Activated CD4-positive, CD25-positive, alpha-beta regulatory T cell treated with anti-CD3 and anti-CD28 coated beads, Interleukin-2, amount 50 U/mL, for 72 hours (primary cell): ENCODE results near the gene ZGLP1.
A peak's percentile ranks its signal among the peaks of the same experiment; 100 is the strongest.
"Not testable (repeated sequence)": the region's sequence is repeated elsewhere in the genome, so short reads cannot be mapped to it uniquely, and the experiment has no call there.

Source experiments
- DNase-seq: peaks from one replicate; pipeline ENCODE4 v3.0.0; 2021

ZGLP1 gene

DNA sequence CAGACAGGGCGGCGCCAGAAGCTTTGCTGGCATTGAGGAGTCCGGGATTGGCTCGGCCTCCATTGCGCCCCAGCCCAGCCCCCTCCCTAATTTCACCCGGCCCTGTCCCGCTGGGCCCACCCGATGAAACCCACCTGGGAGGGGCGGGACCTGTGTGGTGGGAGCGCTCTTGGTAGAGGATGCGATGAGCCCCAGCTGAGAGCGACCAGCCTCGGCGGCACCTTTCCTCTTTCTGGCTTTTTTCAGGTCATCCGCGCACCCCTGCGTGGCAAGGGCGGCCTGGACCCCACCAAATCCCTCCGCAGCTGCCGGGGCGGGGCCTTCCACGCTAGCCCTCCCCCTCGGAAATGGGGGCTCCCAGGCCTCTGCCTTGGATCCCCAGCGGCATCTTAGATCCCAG is at the start of gene ZGLP1:
TSS of gene ZGLP1 (minus strand) at position 393 of the 400 bp plus-strand sequence.
- DNase-seq, result no peak

DNA sequence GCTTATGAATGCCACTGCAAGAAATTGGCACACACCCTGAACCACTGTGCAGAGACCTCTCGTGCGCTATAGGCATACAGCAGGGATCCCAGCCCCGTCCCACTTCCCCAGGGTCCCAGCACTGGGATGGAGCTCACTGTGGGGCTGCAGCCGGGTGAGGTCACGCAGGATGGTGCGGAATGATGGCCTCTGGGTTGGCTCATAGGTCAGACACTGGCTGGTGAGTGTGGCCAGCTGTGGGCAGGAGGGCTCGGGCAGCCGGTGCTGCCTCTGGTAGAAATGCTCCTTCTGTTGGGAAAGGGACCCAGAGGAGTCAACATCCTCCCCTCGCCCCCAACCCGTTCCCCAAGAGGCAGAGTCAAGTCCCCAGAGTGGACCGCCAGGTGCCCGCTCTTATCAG is 46.8 kb upstream of the ZGLP1 start:
- no peak for DNase-seq

DNA sequence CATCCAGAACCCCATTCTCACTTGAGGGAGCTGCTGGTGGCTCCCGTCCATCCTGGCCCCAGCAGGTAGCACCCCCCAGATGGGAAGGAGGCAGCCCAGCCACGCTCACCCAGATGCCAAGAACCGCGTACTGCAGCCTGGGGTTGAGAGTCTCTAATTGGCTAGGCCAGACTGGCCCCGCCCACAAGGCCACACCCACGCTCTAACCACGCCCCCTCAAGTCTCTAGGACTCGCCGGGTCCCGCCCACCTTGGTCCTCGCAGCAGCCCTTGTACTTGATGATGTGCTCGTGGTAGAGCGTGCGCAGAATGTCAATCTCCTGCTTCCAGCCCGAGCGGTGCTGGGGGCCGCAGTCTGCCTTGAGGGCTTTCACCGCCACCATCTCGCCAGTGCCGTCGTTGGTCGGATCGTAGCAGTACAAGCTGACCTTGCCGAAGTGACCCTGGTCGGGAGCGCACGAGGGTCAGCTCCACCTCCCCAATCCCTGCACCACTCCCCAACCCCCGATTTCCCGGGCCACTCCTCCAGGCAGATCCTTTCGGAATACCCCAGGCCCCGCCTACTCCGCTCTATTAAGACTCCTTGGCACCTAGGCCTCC is 44.3 kb upstream of the ZGLP1 start:
- peak; percentile 69 for DNase-seq

DNA sequence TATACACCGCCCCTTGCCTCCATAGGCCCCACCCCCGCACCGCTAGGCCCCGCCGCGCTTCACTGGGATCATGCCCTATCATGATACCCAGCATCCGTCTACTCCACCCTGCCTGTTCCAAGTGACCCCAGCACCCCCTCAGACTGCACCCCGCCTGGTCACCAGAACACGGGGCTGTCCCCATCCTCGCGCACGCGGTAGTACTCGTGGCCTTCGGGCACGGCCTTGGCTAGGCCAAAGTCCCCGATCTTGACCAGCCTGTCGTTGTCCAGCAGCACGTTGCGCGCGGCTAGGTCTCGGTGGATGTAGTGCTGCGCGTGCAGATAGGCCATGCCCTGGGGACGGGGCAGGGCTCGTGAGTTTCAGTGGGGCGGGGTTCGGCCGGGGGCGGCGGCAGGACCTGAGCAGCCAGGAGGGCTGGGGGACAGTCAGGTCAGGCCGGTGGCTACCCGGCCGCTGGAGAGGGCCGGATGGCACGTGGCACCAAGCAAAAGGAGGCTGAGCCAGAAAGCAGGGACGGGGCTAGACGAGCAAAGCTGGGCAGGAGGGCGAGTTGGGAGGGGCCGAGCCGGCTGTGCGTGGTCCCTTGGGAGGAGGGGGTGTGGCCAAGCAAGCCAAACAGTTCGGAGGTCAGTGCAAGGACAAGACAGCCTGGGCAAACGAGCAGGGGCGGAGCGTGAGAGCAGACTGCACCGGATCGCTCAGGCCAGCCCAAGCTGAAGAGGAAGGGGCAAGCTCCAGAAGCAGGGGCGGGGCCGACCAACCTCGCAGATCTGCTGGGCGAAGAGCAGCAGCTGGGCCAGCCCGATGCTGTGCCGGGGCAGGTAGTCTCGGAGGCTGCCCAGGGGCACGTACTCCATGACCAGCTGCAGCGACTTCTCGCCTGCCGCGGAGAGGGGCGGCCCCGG is 43.4 kb upstream of the ZGLP1 start:
- DNase-seq, result no peak

DNA sequence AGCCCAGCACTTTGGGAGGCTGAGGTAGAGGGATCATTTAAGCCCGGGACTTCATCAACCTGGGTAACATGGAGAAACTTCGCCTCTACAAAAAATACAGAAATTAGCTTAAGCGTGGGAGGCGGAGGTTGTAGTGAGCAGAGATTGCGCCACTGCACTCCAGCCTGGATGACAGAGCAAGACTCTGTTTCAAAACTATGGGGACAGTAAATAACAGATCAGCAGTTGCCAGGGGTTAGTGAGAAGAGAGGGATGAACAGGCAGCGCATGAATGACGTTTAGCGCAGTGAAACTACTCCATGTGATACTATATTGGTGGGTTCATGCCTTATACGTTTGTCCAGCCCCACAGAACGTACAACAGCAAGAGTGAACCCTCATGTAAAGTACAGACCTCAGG is 36.9 kb upstream of the ZGLP1 start:
- DNase-seq, result no peak

DNA sequence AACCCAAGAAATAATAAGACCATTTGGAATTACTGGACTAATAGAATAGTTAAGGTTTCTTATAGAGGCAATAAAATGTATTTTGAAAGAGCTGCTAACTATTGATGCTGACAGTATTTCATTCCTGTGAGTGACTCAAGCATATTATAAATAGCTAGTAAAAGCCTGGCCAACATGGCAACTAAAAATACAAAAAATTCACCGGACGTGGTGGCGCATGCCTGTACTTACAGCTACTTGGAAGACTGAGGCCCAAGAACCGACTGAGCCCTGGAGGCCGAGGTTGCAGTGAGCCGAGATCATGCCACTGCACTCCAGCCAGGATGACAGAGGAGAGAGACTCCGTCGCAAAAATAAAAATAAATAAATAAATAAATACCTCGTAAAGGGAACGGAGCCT is 35.2 kb upstream of the ZGLP1 start:
- DNase-seq, result no peak

DNA sequence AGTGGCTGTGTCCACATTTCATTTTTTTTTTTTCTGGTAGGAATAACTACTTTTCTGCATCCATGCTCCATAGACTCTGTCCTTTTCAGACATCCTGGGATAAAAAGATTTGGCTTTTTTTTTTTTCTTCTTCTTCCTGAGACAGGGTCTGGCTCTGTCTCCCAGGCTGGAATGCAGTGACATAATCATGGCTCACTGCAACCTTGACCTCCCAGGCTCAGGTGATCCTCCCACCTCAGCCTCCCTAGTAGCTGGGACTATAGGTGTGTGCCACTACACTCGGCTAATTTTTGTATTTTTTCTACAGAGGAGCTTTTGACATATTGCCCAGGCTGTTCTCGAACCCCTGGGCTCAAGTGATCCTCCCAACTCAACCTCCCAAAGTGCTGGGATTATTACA is 33.9 kb upstream of the ZGLP1 start:
- DNase-seq, result no peak

DNA sequence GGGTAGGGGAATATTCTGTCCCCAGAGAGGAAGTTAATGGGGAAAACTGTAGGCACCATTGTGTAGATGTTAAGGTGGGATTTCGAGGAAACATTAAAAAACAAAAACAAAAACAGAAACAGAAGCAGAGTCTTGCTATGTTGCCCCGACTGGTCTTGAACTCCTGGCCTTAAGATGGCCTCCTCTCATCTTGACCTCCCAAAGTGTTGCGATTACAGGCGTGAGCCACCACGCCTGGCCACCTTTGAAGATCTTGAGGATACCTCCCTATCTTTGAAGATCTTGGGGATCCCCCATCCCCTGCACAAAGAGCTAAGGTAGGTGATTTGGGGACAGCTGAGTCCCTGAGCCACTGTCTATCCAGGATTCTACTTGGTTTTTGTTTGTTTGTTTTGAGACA is 30.4 kb upstream of the ZGLP1 start:
- DNase-seq, result no peak

DNA sequence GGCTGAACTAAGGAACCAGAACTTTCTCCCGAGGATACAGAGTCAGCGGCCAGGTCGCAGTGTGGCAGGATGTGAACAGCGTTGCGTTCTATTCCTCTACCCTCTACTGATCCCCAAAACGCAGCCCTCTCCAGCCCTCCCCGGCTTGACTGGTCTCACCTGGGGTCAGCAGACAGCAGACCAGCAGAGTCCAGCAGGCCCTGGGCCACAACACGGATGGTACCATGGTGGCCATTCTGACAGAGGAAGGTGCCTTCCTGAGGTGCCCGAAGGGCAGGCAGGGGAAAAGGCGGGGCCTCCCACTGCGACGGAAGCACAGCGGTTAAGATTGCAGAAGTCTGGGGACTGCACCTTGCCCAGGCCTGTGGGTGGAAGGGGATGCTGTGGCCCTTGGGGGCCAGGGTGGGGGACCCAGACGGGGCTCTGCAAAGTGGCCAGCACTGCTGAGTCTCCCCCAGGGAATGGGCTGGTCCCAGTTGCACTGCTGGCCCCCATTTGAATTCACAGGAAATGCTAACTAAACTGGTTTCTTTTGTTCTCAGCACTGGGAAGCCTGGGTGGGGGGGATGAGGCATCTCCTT is 29.9 kb upstream of the ZGLP1 start, which contains the start of gene ICAM3:
TSS of gene ICAM3 (minus strand) at position 245 of the 581 bp plus-strand sequence. CDS start at position 235, 10 bp downstream.
- DNase-seq, result peak; percentile 77

DNA sequence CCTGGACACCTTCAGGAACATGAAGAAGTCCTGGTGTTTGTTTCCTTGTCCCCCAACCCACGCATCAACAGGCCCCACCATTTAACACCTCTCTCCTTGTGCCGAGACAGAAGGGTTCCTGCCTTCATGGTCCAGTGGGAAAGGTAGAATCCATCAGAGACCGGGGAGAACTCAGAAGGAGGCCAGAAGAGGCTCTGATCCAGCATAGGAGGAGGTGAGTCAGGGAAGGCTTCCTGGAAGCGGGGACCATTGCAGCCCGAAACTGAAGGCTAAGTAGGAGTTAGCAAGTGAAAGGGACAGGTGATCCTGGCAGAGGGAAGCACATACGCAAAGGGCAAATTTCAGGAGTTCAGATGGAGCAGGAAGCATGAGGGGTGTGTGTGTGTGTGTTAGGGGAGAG is 29.3 kb upstream of the ZGLP1 start:
- DNase-seq, result no peak

DNA sequence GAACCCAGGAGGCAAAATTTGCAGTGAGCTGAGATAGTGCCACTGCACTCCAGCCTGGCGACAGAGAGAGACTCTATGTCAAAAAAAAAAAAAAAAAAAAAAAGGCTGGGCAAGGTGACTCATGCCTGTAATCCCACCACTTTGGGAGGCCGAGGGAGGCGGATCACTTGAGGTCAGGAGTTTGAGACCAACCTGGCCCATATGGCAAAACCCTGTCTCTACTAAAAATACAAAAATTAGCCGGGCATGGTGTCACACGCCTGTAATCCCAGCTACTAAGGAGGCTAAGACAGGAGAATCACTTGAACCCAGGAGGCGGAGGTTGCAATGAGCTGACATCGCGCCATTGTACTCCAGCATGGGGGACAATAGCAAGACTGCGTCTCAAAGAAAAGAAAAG is 27.1 kb upstream of the ZGLP1 start:
- DNase-seq, result not testable (repeated sequence)

DNA sequence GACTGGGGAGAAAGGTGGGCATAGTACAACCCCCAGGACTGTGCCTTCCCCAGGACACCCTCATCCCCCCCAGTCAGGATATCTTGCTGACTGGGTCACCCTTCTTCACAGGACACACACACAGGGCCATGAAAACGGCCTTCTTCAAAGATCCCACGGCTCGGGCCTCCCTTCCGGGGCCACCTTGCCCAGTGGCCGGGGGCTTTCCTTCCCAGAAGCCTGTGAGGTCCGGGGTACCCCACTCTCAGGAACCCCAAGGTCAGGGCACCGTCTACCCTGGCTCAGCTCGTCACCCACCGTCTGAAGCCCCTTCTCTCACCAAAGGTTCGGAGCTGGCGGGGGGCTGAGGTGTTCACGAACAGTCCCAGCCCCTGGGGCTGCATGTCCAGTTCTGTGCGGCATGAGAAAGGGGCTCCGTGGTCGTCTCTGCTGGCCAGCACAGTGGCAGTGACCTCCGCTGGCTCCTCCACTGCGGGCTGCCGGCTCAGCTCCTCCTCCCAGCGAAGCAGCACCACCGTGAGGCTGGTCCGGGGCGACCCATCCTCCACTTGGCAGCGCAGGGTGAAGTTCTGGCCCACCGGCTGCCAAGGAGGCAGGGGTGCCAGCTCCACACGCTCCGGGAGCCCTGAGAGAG is 25.9 kb upstream of the ZGLP1 start:
- DNase-seq, result no peak

DNA sequence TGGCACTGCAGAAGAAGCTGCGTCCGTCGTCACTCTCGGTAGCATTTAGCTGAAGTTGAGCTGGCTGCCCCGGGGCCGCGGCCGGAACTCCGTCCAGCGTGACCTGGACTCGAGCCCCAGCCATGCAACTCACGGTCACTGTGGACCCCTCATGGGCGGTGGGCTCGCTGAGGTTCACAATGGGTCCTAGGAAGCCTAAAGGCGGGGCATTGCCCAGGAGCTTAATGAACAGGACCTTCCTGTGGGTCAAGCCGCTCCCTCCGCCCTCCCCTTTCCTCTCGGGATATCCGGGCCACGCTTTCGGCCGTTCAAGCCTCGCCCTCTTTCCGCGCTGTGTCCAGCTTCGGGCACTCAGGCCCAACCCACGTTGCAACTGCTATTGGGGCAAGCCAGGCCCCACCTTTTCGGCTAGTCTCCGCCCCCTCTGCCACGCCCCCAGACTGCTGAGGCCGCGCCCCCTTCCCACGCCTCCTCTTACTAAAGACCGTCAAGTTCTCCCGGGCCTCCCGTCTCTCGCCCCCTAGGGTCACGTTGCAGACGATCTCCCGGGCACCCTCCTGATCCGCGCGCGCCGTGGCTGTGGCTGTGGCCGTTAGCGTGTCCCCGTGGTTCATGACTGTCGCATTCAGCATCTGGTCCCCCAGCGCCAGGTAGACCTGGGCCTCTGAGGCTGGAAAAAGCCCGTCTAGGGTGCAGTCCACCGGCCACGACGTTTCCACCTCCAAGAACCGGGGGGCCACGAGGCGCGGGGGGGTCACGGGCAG is 25.2 kb upstream of the ZGLP1 start:
- DNase-seq, result peak; percentile 61

DNA sequence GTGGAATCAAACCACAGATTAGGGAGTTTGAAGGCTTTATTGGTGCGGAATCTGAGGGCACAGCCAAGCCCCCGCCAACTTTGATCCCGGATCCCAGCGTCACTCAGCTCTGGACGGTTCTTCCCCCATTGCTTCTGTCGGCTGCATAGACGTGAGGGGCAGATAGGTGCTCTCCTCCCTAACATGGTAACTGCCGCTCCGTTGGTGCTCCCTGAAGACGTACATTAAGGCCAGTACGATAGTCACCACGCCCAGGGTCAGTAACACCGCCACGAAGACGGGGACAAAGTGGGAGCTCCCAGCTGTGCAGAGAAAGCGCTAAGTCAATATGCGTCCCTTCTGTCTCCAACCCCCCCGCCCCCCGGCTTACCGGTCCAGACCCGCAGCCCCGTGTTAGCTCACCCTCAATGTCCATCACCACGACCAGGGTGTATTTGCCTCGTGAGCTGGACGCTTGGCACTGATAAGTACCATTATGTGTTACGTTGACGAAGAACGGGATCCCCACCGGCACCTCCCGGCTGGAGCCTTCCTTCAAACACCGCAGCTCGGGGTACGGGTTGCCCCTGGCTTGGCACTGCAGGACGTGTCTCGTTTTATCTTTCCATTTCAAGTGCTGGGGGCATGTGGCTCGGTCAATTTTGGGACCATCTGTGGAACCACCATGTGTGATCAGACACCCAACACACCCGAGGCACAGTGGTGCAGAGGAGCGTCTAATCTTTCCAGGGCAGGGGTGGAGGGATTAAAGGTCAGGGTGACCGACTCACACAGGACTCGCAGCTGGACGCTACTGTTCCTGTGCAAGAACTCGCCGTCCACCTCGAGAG is 24.4 kb upstream of the ZGLP1 start:
- no peak for DNase-seq

DNA sequence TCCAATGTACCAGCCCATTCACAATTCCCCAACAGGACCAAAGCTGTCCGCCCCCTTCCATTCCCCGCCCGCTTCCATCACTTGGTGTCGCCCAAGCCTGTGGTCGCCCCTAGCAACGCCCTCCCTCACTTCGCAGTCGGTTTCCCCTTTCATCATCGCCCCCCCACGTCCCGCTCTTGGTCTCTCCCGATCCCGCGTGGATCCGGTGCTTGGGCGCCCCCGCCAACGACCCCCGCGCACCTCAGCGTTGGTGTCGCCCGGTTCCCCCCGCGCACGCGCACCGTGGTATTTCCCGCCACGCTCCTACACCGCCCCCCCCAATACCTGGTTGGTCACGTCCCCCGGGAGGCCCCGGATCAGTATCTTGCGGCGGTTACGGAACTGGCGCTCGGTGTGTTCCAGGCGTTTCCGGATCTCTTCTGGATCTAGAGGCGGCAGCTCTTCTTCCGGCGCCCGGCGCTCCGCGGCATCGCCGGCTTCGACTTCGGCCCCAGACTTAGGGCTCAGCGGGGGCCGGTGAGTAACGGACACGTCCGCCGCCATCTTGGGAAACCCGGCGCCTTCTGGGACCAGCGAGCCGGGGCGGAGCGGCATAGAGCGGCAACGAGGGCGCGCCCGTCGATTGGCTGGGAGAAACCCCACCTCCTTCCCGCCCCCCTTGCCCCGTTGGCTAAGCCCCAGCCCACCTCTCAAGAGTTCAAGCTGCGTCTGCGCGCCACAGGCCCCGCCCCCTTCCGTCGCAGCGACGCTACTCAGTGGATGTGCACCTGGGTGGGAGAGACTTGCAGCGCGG is 23.5 kb upstream of the ZGLP1 start, which contains the start of gene RAVER1:
TSS of gene RAVER1 (minus strand) at position 565 of the 793 bp plus-strand sequence. CDS start at position 543, 22 bp downstream.
- DNase-seq, result peak; percentile 98

DNA sequence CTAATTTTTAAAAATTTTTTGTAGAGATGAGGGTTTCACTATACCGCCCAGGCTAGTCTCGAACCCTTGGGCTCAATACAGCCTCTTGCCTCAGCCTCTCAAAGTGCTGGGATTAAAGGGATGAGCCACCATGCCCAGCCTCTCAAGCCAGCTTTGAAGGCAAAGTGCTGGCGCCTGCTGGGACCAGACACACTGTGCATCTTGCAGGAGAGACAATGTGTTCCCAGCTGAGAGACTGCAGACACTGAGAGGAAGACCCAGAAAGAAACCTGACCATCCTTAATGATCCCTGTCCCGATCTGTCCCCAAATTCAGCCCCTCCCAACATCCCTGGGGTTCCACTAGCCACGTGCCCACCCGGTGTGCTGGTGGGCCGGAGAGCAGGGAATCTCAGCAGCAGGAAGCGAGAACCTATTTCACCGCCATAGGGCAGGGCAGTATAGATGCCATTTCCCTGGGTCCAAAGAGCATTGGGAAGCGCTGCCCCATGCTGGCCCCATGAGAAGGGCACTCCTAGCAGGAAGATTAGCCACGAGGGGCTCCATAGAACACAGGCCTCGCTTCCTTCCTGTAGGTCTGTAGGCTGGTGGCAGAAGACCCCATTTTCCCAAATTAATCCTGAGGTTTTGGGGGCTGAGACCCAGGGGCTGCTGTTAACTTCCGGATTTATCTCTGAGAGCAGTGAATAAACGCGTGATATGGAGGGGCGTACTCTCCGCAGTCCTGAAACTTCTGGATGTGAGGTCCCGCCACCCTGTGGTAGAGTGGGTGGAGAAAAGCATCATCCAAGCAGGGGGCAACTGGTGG is 22.7 kb upstream of the ZGLP1 start:
- no peak for DNase-seq

DNA sequence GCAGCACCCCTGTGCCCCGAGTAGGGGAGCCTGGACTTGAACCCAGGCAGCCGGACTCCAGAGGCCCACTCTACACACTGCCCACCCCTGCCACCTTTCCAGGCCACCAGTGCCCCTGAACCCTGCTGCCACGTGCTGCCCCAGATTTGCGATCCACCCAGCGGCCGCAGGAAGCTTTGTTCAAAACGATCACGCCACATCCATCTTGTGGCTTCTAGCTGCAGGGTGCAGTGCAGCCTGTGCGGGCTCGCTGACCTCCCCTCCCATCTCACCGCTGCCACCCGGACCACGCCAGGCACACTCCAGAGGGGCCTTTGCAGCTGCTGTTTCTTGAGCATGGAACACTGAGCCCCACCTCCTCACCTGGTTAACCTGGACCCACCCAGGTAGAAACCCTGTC is 19.9 kb upstream of the ZGLP1 start:
- no peak for DNase-seq

DNA sequence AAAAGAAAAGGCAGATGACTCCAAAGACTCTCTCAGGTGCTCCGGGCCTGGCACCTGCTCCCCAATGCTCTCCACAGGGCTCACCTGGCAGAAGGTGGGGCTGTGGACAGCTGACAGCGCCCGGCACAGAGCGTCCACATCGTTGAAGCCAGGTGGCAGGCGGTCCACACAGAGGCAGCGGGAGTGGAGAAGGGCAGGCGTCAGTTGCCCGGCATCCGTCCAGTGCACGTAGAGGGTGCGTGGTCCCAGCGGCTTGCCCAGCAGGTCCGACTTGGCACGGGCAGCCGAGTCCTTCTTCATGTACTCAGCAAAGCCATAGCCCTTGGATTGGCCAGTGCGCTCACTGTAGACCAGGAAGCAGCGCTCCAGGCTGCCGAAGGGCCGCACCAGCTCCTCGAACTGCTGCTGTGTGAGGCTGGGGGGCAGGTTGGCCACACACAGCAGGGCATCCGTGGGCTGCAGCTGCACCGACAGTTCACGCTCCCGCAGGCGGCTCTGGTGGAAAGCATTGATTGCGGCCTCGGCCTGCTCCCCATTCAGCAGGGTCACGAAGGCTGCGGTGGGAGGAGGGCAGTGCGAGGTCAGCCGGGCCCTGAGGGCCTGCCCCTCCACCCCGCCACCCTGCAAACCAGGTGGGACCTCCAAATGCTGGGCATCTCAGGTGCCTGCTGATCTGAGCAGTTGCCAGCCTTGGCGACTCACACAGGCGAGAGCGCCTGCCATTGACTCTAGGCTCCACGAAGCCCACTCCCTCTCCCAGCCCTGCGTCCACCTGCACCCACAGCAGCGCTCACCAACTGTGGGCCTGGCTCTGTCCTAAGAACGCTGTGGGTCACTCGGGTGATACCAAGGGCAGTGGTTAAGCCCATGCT is 19.2 kb upstream of the ZGLP1 start:
- no peak for DNase-seq

DNA sequence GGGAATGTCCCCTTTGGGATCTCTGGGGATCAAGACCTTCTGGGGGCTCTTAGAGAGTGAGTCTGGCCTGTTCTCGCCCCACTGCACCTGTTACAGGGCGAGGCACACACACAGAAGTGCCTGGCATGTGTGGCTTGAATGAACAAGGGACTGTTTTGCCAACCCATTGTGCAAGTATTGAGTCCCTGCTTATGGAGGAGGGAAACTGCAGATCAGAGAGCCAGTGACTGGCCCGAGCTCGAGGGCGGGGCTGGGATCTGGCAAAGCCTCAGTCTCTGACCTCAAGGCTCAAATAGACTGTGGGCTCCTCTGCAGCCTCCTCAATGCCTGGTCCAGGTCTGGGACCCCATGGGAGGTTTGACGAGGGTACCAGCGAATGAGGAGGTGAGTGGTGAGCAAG is 18.2 kb upstream of the ZGLP1 start:
- no peak for DNase-seq
